ENCODE results near the gene RNPEPL1.

RNPEPL1 gene

GRCh38 chr2:240573516-240574385 lies 5.5 kb downstream of the RNPEPL1 start:
- DNase-seq, result no peak
- in situ Hi-C loops (cut with HindIII; ENCODE audit: low pct_ligation_motif_present, low pct_unique_long_range_greater_than_20kb, low sequenced_read_pairs), result no loop called here

- DNase-seq, result no peak
- in situ Hi-C loops (cut with HindIII; ENCODE audit: low pct_ligation_motif_present, low pct_unique_long_range_greater_than_20kb, low sequenced_read_pairs), result no loop called here
Measured at GRCh38 chr2:240574386-240575100, 6.3 kb downstream of the RNPEPL1 start.

GRCh38 chr2:240575101-240575965 lies 7.0 kb downstream of the RNPEPL1 start:
- DNase-seq, result no peak
- in situ Hi-C loops (cut with HindIII; ENCODE audit: low pct_ligation_motif_present, low pct_unique_long_range_greater_than_20kb, low sequenced_read_pairs), result no loop called here

- in situ Hi-C loops (cut with HindIII; ENCODE audit: low pct_ligation_motif_present, low pct_unique_long_range_greater_than_20kb, low sequenced_read_pairs), result no loop called here
- no peak for DNase-seq
Measured at GRCh38 chr2:240576036-240576435, 7.8 kb downstream of the RNPEPL1 start.

DNA sequence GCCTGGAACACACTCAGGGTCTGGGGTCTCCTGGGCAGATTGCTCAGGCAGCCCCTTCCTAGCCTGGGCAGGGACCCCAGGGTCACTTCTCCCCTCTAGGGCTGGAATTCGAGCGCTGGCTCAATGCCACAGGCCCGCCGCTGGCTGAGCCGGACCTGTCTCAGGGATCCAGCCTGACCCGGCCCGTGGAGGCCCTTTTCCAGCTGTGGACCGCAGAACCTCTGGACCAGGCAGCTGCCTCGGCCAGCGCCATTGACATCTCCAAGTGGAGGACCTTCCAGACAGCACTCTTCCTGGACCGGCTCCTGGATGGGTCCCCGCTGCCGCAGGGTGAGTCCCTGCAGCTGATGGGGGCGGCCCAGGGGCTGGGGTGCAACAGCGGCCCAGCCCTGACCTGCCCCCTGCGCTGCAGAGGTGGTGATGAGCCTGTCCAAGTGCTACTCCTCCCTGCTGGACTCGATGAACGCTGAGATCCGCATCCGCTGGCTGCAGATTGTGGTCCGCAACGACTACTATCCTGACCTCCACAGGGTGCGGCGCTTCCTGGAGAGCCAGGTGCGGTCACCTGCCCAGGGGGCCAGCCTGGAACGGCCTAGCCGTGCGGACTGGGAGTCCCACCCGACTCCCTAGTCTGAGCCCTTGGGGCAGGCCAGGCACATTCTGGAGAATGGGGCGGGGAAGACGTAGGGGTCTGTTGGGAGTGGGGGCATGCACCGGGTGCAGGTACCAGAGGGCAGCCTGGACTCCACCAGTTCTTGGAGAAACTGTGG lies 8.3 kb downstream of the RNPEPL1 start:
- in situ Hi-C loops (cut with HindIII; ENCODE audit: low pct_ligation_motif_present, low pct_unique_long_range_greater_than_20kb, low sequenced_read_pairs), result no loop called here
- DNase-seq, result no peak

DNA sequence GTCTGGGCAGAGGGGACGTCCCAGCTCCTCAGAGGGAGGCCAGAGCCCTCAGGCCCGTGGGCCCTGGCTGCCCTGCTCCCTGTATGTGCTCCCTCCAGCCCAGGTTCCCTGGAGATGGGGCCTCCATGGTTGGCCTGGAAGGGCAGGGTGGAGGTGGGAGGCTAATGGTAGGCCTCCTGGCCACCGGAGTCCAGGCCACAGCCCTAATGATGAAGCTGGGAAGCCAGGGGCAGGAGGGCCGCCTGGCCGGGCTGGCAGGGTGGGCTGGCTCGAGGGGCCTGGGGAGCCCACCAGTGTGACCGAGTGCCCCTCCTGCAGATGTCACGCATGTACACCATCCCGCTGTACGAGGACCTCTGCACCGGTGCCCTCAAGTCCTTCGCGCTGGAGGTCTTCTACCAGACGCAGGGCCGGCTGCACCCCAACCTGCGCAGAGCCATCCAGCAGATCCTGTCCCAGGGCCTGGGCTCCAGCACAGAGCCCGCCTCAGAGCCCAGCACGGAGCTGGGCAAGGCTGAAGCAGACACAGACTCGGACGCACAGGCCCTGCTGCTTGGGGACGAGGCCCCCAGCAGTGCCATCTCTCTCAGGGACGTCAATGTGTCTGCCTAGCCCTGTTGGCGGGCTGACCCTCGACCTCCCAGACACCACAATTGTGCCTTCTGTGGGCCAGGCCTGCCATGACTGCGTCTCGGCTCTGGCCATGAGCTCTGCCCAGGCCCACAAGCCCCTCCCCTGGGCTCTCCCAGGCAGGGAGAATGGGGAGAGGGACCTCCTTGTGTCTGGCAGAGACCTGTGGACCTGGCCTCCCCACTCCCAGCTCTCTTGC lies 9.2 kb downstream of the RNPEPL1 start:
- in situ Hi-C loops (cut with HindIII; ENCODE audit: low pct_ligation_motif_present, low pct_unique_long_range_greater_than_20kb, low sequenced_read_pairs), result no loop called here
- no peak for DNase-seq

DNA sequence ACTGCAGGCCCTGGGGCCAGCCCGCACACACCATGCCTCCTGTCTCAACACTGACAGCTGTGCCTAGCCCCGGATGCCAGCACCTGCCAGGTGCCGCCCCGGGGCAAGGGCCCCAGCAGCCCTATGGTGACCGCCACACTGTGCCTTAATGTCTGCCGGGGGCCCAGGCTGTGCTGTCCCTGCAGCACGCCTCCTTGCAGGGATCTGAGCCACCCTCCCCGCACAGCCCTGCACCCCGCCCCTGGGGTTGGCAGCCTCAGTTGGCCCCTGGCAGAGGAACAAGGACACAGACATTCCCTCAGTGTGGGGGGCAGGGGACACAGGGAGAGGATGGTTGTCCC lies 9.8 kb downstream of the RNPEPL1 start:
- in situ Hi-C loops (cut with HindIII; ENCODE audit: low pct_ligation_motif_present, low pct_unique_long_range_greater_than_20kb, low sequenced_read_pairs), result no loop called here
- no peak for DNase-seq

- no peak for DNase-seq
- in situ Hi-C loops (cut with HindIII; ENCODE audit: low pct_ligation_motif_present, low pct_unique_long_range_greater_than_20kb, low sequenced_read_pairs), result no loop called here
Measured at GRCh38 chr2:240578488-240578887, 10.2 kb downstream of the RNPEPL1 start.

DNA sequence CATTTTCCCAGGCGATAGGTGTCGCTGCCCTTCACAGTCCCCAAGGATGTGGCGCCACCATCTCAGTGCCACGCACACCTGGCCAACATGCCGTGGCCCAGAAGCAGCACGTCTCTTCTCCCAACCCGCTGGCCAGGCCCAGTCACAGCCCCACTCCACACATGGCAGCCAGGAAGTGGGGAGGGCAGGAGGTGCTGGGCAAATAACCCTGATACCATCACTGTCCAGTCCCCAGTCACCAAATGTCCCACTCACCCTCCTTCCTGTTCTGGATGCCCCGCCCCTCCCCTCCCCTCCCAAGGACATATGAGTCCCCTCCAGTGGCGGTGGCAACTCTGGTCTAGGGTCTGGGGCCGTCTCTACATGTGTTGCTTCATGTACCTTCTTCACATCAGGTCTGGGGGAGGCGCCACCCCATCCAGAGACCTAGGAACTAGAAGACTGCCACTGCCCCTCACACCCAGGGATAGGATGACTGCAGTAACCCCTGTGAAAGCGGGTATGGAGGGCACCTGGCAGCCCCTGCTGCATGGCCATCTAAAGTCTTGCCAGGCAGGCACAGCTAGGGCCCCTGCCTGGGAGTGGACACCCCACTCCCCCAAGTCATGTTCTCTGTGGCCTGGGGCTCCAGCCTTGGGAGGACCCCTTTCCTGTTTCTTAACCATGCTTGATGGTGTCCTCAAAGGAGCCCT lies 10.9 kb downstream of the RNPEPL1 start:
- DNase-seq, result no peak
- in situ Hi-C loops (cut with HindIII; ENCODE audit: low pct_ligation_motif_present, low pct_unique_long_range_greater_than_20kb, low sequenced_read_pairs), result no loop called here

GRCh38 chr2:240579771-240580614 lies 11.7 kb downstream of the RNPEPL1 start:
- peak; percentile 94 for DNase-seq
- in situ Hi-C loops (cut with HindIII; ENCODE audit: low pct_ligation_motif_present, low pct_unique_long_range_greater_than_20kb, low sequenced_read_pairs), result no loop called here

DNA sequence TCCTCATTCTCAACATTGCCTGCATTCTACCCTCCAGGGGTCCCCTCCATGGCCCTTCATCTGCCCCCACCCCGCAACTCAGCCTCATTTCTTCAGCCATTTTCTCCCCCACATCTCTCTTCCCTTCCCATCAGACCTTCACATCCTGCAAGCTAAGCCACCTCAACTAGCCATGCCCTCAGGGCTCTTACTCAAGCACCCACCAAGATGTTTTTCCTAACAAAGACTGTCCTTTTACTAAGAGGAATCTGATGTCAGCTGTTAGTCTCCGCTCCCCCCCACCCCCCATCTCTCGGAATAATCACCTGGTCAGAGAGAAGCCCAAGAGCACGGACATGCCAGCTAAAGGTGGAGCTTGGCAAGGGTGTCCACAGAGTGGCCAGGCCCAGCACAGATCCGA lies 13.5 kb downstream of the RNPEPL1 start:
- in situ Hi-C loops (cut with HindIII; ENCODE audit: low pct_ligation_motif_present, low pct_unique_long_range_greater_than_20kb, low sequenced_read_pairs), result no loop called here
- DNase-seq, result no peak

GRCh38 chr2:240582781-240583180 lies 14.5 kb downstream of the RNPEPL1 start:
- in situ Hi-C loops (cut with HindIII; ENCODE audit: low pct_ligation_motif_present, low pct_unique_long_range_greater_than_20kb, low sequenced_read_pairs), result no loop called here
- DNase-seq, result no peak

- in situ Hi-C loops (cut with HindIII; ENCODE audit: low pct_ligation_motif_present, low pct_unique_long_range_greater_than_20kb, low sequenced_read_pairs), result no loop called here
- no peak for DNase-seq
Measured at GRCh38 chr2:240583774-240584173, 15.5 kb downstream of the RNPEPL1 start.

- no peak for DNase-seq
- in situ Hi-C loops (cut with HindIII; ENCODE audit: low pct_ligation_motif_present, low pct_unique_long_range_greater_than_20kb, low sequenced_read_pairs), result no loop called here
Measured at GRCh38 chr2:240584486-240585031, 16.3 kb downstream of the RNPEPL1 start.

DNA sequence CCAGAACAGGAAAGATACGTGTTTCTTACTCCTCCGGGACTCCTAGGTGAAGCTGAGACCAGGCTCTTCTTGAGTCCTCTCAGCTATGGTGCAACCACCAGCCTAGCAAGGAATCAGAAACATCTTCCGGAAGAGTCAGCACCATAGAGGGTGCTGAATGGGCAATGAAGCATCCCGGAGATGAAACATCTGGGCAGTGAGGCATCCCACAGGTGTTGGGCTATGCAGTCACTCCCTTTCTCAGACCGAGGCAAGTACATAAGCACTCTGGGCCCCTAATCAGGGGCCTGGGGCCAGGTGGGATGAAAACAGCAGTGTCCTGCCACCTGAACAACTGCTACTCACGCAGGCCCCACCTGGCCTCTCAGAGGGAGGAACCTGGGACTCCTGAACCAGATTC lies 16.8 kb downstream of the RNPEPL1 start:
- in situ Hi-C loops (cut with HindIII; ENCODE audit: low pct_ligation_motif_present, low pct_unique_long_range_greater_than_20kb, low sequenced_read_pairs), result no loop called here
- no peak for DNase-seq

DNA sequence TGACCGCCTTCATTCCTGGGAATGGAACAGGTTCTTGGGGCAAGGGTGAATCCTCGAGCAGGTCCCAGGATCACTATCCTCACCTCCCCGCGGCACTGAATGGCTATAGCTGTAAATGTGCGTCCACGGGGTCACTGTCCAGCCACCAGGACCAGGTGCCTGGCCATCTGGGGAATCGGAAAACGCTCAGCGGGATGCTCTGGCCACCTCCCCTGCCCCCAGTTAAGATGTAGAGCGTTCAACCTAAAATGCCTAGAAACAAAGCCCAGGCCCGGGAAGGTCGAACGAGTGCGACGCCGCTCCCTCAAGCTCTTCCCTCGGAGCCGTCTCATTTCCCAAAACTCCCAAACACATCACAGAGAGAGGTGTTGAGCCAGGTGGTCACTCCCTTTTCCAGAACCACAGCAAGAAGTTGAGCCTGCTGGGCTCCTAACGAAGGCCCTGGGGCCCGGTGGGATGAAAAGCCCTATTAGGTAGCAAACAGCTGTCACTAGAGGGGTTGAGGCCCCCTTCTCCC lies 17.5 kb downstream of the RNPEPL1 start:
- in situ Hi-C loops (cut with HindIII; ENCODE audit: low pct_ligation_motif_present, low pct_unique_long_range_greater_than_20kb, low sequenced_read_pairs), result no loop called here
- DNase-seq, result no peak
